SK-N-SH (cell line): ENCODE measurements around the gene QKI. TPM values are rescaled to one million over a fixed set of nuclear protein-coding genes. Genes with fewer than 3 reads are reported as not detected.

Experiments used
- CTCF ChIA-PET: fragments of 300-600, 350-600 bp; formaldehyde crosslinking; extraction: SDS; loops from one replicate; lab custom pipeline; 2021; lab: Yijun Ruan, JAX
- POLR2A ChIA-PET: fragments of 350-600 bp; sonication (Branson Sonifier 250); formaldehyde crosslinking; extraction: SDS; loops from one replicate; lab custom pipeline; 2020; ENCODE audit warnings: antibody characterized with exemption, inconsistent platforms; lab: Yijun Ruan, JAX
- DNase-seq: peaks from one replicate; pipeline ENCODE4 v3.0.0; 2012
- H2AFZ ChIP-seq: fragments of 200-600 bp; sonication (generic); 2 replicates; pipeline ENCODE4 v1.8.1; 2016; ENCODE audit warnings: antibody characterized with exemption, mild to moderate bottlenecking, low read depth
- H3F3A ChIP-seq: fragments of 200-600 bp; sonication (generic); replicated peaks from 2 replicates; pipeline ENCODE3; 2016; ENCODE audit warnings: antibody characterized with exemption, mild to moderate bottlenecking; ENCODE audit not compliant: insufficient read depth
- H3K27ac ChIP-seq, 2 experiments: fragments of 200-500 bp in 1 of 2; fragments of 200-600 bp in 1 of 2; sonication (Bioruptor generic) in 1 of 2; sonication (generic), shearing (Covaris generic) in 1 of 2; 2 replicates each; pipeline versions ENCODE4 v1.5.1 to v1.6.1; 2014 to 2016; ENCODE audit warnings: low read depth in 2 of 2, inconsistent platforms in 1 of 2, low read length in 1 of 2, mild to moderate bottlenecking in 1 of 2, mixed read lengths in 1 of 2
- H3K27me3 ChIP-seq: fragments of 200-600 bp; sonication (generic), shearing (Covaris generic); 2 replicates; pipeline ENCODE4 v1.6.1; 2016; ENCODE audit warnings: mixed run types; ENCODE audit not compliant: insufficient read depth
- H3K36me3 ChIP-seq, 2 experiments: fragments of 200-500 bp in 1 of 2; fragments of 200-600 bp in 1 of 2; sonication (Bioruptor generic) in 1 of 2; sonication (generic) in 1 of 2; replicated peaks in 1 of 2; 2 replicates each; pipeline versions ENCODE3 to v1.5.1; 2014 to 2016; ENCODE audit warnings: low read length in 1 of 2, mild to moderate bottlenecking in 1 of 2; ENCODE audit not compliant: insufficient read depth in 2 of 2, control insufficient read depth in 1 of 2
- H3K4me1 ChIP-seq, 2 experiments: fragments of 200-500 bp in 1 of 2; fragments of 200-600 bp in 1 of 2; sonication (Bioruptor generic) in 1 of 2; sonication (generic), shearing (Covaris generic) in 1 of 2; 2 replicates each; pipeline versions ENCODE4 v1.5.1 to v1.6.1; 2014 to 2016; ENCODE audit warnings: low read depth in 1 of 2, low read length in 1 of 2, mixed run types in 1 of 2; ENCODE audit not compliant: insufficient read depth in 2 of 2, control insufficient read depth in 1 of 2
- H3K4me2 ChIP-seq: fragments of 200-600 bp; sonication (generic), shearing (Covaris generic); 2 replicates; pipeline ENCODE4 v1.6.1; 2017; ENCODE audit warnings: mixed run types
- H3K4me3 ChIP-seq, 2 experiments: fragments of 200-500 bp in 1 of 2; fragments of 200-600 bp in 1 of 2; sonication (Bioruptor generic) in 1 of 2; sonication (generic), shearing (Covaris generic) in 1 of 2; 2 replicates each; pipeline versions ENCODE4 v1.5.1 to v1.8.1; 2014 to 2016; ENCODE audit warnings: low read depth in 2 of 2, inconsistent platforms in 1 of 2, low read length in 1 of 2, mild to moderate bottlenecking in 1 of 2, mixed read lengths in 1 of 2, moderate library complexity in 1 of 2
- H3K79me2 ChIP-seq: fragments of 200-600 bp; sonication (generic); 2 replicates; pipeline ENCODE4 v1.8.1; 2017; ENCODE audit warnings: mild to moderate bottlenecking; ENCODE audit not compliant: insufficient read depth
- H3K9ac ChIP-seq: fragments of 200-600 bp; sonication (generic); 2 replicates; pipeline ENCODE4 v1.6.1; 2017; ENCODE audit warnings: mixed run types
- H3K9me2 ChIP-seq: fragments of 200-600 bp; sonication (generic); 2 replicates; pipeline ENCODE4 v1.6.1; 2017; ENCODE audit warnings: mixed run types
- H3K9me3 ChIP-seq: fragments of 200-600 bp; sonication (generic); 2 replicates; pipeline ENCODE4 v1.6.1; 2017; ENCODE audit warnings: mixed run types, mild to moderate bottlenecking, moderate library complexity
- H4K20me1 ChIP-seq: fragments of 200-600 bp; sonication (generic); 2 replicates; pipeline ENCODE4 v1.6.1; 2017; ENCODE audit warnings: mild to moderate bottlenecking, mixed run types; ENCODE audit not compliant: insufficient read depth
- ELF1 ChIP-seq: IDR thresholded peaks from 2 replicates; pipeline ENCODE4 v1.4.0; 2012
- EP300 ChIP-seq, 2 experiments: IDR thresholded peaks; 2 replicates each; pipeline versions ENCODE4 v1.4.0 to v1.6.1; 2012; ENCODE audit warnings: borderline replicate concordance in 1 of 2, low read depth in 1 of 2, low read length in 1 of 2
- FOSL2 ChIP-seq: IDR thresholded peaks from 2 replicates; pipeline ENCODE4 v1.4.0; 2012; ENCODE audit warnings: low read depth, mild to moderate bottlenecking, moderate library complexity, borderline replicate concordance
- GABPA ChIP-seq: IDR thresholded peaks from 2 replicates; pipeline ENCODE4 v1.4.0; 2012; ENCODE audit warnings: low read depth, mild to moderate bottlenecking
- JUND ChIP-seq: IDR thresholded peaks from 2 replicates; pipeline ENCODE4 v1.4.0; 2012
- NFIC ChIP-seq: IDR thresholded peaks from 2 replicates; pipeline ENCODE4 v1.4.0; 2012; ENCODE audit warnings: borderline replicate concordance
- POLR2AphosphoS5 ChIP-seq: IDR thresholded peaks from 2 replicates; pipeline ENCODE4 v1.6.1; 2012; ENCODE audit warnings: low read depth, low read length
- RCOR1 ChIP-seq: fragments of 150-350 bp; IDR thresholded peaks from 2 replicates; pipeline ENCODE4 v1.6.1; 2017; ENCODE audit warnings: antibody characterized with exemption, low read length
- REST ChIP-seq: IDR thresholded peaks from 2 replicates; pipeline ENCODE4 v1.6.1; 2012; ENCODE audit warnings: mild to moderate bottlenecking, low read depth, low read length, moderate library complexity
- SIN3A ChIP-seq: IDR thresholded peaks from 2 replicates; pipeline ENCODE4 v1.6.1; 2012; ENCODE audit warnings: low read depth, mild to moderate bottlenecking, low read length, moderate library complexity, borderline replicate concordance
- USF1 ChIP-seq: IDR thresholded peaks from 2 replicates; pipeline ENCODE4 v1.4.0; 2012; ENCODE audit warnings: low read depth, borderline replicate concordance
- WGBS: methylation state at CpG from one replicate; pipeline ENCODE4 v1.1.6; 2017; ENCODE audit warnings: low lambda C conversion rate; 5-methylcytosine and 5-hydroxymethylcytosine counted together
- polyA plus RNA-seq, 3 experiments: library from polyadenylated mRNA; depleted of rRNA; stranded (reverse); fragments of >200 nt; gene quantifications; 2 replicates each; pipeline ENCODE4 v1.2.3, GENCODE V29; 2012

QKI gene
- polyA plus RNA-seq, 1 of the 3 experiments (the other 2 are of a cell fraction): 51.1 TPM

- Histone ChIP-seq H3K9me2 (no peaks in the 10 kb centered on the region), H3K4me2 (no peak overlapping the region), H2AFZ (no peak overlapping the region), H3K27ac (no peak overlapping the region), H3K4me3 (no peak overlapping the region), H3K27me3 (no peaks in the 10 kb centered on the region), H4K20me1 (no peaks in the 10 kb centered on the region), H3K79me2 (no peaks in the 10 kb centered on the region), H3K9ac (no peak overlapping the region), H3K4me1 (peaks cover 0 to 9% of the 10 kb centered on the region in 2 experiments; a peak in 2 of 4 replicates), H3K36me3 (no peaks in the 10 kb centered on the region), H3K9me3 (no peaks in the 10 kb centered on the region), H3F3A (no peaks in the 10 kb centered on the region)
- DNase-seq: no peak
- ChIA-PET CTCF (no interaction called here), POLR2A (no interaction called here)
- 92% methylated on average over 2 of the region's 2 CpGs for WGBS
- TF ChIP-seq FOSL2 (no peak), RCOR1 (no peak), NFIC (no peak), ELF1 (no peak), EP300 (IDR thresholded peaks at IDR 0.05; ENCODE audit: borderline replicate concordance in 1 of 2, low read depth in 1 of 2, low read length in 1 of 2) (no peak), JUND (no peak), SIN3A (no peak), USF1 (no peak)
Observed at GRCh38 chr6:163406830-163407229, 7.7 kb upstream of the QKI start.

- TF ChIP-seq POLR2AphosphoS5 (no peak), GABPA (no peak), USF1 (no peak), REST (no peak)
- TF ChIP-seq, all 33 proteins: peak for 0
- CTCF ChIA-PET: no interaction called here
- Histone ChIP-seq H3K9me2 (no peaks in the 10 kb centered on the region), H3K79me2 (no peaks in the 10 kb centered on the region), H4K20me1 (no peaks in the 10 kb centered on the region), H3K9ac (no peak overlapping the region), H3K4me1 (peaks cover 0 to 9% of the 10 kb centered on the region in 2 experiments; a peak in 2 of 4 replicates), H3K9me3 (no peaks in the 10 kb centered on the region), H3K36me3 (no peaks in the 10 kb centered on the region), H3K27ac (no peak overlapping the region), H3K4me3 (no peak overlapping the region), H3K4me2 (no peak overlapping the region), H3K27me3 (no peaks in the 10 kb centered on the region), H3F3A (peaks cover 9% of the 10 kb centered on the region), H2AFZ (no peak overlapping the region)
- POLR2A ChIA-PET: no interaction called here
- 81% methylated on average over 9 of the region's 9 CpGs for WGBS
- DNase-seq: no peak
Observed at GRCh38 chr6:163408352-163408991, 6.0 kb upstream of the QKI start.
